NOMO-1 (cell line): ENCODE data around the gene LENG1.
"Not testable (repeated sequence)": the region's sequence is repeated elsewhere in the genome, so short reads cannot be mapped to it uniquely, and the experiment has no call there.

ENCODE experiments used
- DNase-seq, 2 experiments: peaks; one replicate each; lab custom pipeline; 2025; ENCODE audit not compliant: unreplicated experiment in 2 of 2; lab: John Stamatoyannopoulos, UW

LENG1 gene

GRCh38 chr19:54159352-54160181 lies at the start of gene LENG1:
LENG1 (minus strand) TSS chr19:54159721; CDS start chr19:54159695, 26 bp downstream.
- peak; percentile 100 for DNase-seq

- no peak for DNase-seq
Measured at GRCh38 chr19:54208784-54209057, 49.2 kb upstream of the LENG1 start.

DNA sequence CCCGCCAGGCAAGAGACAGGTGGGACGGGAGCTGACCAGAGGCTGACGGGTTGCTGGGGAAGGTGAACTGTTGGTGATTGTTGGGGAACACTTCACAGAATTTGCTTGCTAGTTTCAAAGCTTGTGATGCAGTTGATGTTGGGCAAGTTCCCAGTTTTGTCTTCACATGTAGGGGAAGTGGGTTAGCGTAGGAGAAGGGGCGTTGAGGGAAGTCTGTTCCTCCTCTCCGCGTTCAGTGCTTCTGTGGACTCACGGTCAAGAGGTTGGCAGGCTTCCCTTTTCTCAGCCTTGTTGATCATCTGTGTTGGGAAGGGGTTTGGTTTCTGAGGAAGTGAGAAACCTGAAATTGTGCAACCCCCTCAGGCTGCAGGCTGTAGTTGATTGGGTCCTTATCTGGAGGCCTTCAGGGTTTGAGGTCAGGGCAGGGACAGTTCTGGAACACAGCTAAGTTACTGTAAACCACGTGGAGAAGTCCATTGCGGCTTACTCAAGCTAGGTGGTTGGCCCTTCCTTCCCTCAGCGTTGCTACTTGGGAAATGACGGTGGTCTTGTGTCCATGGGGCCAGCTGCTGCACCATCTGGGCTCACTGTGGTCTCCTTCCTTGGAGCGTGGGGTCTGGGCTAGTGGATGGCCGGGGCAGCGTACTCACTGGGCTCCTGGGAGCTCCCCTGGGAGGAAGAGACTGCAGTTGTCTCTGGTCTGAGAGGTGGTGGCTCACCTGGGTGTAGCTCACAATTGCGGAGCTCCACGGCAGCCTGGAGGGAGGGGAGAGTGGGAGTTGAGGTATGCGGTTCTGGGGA lies 48.7 kb upstream of the LENG1 start:
- DNase-seq, result peak; percentile 97 to 100

GRCh38 chr19:54207676-54207982 lies 48.1 kb upstream of the LENG1 start:
- DNase-seq, result peak in 1 of 2 experiments; percentile 50

GRCh38 chr19:54207193-54207592 lies 47.7 kb upstream of the LENG1 start:
- not testable (repeated sequence) for DNase-seq

DNA sequence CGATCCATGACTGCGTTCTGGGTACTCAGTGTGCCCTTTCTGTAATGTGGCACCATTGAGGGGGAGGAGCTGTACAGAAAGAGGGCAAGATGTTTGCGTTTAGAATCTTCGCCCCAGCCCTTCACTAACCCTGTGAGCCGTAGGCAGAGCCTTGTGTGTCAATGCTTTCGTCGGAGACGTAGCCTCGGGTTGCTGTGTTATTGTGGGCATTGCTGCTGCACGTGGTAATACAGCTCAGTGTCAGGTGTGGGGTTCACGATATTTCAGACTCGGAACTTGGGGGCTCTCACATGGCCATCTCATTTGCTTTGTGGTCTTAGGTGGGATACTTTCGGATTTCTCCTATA lies 47.3 kb upstream of the LENG1 start:
- no peak for DNase-seq

DNA sequence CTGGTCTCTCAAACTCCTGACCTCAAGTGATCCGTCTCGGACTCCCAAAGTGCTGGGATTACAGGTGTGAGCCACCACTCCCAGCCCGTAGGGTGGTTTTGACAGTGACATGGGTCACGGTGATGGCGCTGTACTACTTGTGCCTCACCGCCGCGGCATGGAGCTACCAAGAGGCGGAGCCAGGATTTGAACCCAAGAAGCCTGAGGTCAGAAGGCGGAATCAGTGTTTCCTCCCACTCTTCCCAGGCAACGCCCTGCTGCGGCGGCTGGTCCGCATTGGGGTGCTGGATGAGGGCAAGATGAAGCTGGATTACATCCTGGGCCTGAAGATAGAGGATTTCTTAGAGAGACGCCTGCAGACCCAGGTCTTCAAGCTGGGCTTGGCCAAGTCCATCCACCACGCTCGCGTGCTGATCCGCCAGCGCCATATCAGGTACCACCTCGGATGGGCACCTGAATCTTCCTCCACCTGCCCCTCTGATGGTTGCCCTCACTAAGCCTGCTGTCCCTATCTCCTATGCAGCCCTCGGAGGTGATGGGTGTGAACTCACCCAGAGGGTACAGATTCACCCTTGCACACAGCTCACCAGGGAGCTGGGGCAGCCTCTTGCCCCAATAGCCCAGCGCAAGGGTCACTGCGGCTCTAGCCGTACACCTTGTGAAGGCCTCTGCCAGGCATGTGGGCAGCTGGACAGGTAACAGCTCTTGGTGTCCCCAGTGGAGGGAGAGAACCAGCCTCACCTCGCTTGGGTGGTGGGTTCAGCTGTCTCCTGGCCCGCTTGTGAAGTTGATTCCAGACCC lies 46.7 kb upstream of the LENG1 start:
- no peak for DNase-seq

DNA sequence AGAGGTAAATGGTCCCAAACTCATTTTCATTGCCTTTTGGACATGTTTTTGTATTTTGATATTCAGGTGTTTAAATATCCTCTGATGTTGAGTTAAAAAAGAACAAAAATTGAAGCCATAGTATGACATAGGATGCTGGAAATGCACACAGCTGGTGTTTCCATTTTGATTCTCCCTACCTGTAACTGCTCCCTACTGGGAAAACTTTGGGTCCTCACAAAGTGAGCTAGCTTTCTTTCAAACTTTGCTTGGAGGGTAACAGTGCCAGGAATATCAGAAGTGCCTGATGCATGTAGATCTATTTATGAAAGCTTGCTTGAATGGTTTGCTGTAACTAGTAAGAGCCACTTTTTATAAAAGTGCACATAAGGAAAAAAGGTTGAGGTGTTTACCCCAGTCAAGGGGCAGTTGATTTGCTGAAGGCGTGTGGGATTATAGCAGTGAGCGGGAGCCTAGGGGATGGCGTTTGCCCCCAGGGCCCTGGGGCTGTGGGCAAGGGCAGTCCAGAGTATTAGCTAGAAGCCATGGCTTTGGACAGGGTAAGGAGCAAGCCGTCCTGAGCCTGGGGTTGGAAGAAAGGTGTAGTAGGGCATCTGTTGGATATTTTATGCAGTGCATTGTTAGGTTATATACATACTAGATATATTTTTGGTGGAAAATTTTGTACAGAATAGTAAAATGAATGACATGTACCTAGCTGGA lies 45.4 kb upstream of the LENG1 start:
- no peak for DNase-seq

GRCh38 chr19:54203151-54203611 lies 43.7 kb upstream of the LENG1 start:
- DNase-seq, result no peak

GRCh38 chr19:54201980-54202379 lies 42.5 kb upstream of the LENG1 start:
- peak in 1 of 2 experiments; percentile 17 for DNase-seq

GRCh38 chr19:54201172-54201701 lies 41.7 kb upstream of the LENG1 start:
- no peak for DNase-seq

DNA sequence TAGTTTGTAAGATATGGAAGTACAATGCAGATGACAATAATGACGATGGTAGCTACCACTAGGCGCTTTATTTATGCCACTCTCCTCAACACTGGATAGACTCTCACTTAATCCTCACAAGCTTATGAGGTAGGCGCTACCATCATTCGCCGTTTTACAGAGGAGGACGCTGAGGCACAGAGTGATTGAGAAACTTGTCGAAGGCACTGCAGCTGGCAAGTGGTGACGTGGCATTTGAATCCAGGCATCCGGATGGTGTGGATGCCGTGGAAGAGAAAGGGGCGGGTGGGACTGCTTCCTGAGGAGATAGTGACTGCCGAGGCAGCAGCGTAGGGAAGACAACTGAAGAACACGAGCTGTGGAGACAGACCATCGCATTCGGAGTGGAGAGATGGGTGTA lies 39.9 kb upstream of the LENG1 start:
- DNase-seq, result no peak

DNA sequence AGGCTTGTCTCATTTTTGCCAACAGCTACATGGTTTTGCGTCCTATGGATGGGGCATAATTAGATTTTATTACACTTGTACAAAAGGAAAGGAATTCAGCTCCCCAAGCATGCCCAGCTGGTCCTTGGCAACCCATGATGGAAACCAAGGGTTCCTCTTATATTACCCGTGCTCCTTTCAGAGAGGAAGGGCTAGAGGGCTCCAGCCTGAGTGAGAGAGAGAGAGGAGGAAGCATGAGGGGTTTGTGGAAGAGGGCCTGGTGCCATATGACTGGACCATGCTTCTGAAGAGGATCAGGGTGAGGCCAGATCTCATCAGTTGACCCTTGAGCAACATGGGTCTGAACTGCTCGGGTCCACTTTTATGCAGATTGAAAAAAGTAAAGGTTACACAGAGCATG lies 37.6 kb upstream of the LENG1 start:
- no peak for DNase-seq

GRCh38 chr19:54196536-54196935 lies 37.0 kb upstream of the LENG1 start:
- DNase-seq, result no peak

DNA sequence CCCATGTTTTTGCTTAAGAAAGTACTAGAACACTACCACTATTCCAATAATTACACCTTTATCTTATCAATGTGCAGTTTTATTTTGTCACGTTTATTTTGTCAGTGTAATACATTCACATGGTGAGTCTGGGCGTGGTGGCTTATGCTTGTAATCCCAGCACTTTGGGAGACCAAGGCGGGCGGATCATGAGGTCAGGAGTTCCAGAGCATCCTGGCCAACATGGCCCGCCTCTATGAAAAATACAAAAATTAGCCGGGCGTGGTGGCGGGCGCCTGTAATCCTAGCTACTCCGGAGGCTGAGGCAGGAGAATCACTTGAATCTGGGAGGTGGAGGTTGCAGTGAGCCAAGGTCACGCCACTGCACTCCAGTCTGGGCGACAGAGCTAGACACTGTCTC lies 34.9 kb upstream of the LENG1 start:
- DNase-seq, result not testable (repeated sequence)

DNA sequence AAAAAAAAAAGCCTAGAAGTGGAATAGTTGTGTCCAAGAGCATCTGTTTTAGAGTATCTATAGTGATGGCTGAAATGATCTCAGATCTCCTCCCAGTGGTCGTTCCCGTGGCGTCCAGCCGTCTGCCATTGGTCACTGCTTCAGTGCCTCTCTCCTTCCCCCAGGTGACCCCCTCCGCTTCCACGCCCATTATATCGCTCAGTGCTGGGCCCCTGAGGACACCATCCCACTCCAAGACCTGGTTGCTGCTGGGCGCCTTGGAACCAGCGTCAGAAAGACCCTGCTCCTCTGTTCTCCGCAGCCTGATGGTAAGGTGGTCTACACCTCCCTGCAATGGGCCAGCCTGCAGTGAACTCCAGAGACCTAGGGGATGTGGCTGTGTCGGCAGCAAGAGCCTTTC lies 33.5 kb upstream of the LENG1 start:
- DNase-seq, result no peak

- no peak for DNase-seq
Measured at GRCh38 chr19:54191811-54192453, 32.4 kb upstream of the LENG1 start.

GRCh38 chr19:54191011-54191810 lies 31.7 kb upstream of the LENG1 start, which contains the start of gene TSEN34:
TSEN34 (plus strand) TSS chr19:54191308; CDS start chr19:54191365, 57 bp downstream.
- DNase-seq, result peak; percentile 86 to 88

- peak; percentile 99 to 100 for DNase-seq
Measured at GRCh38 chr19:54190503-54191010, 31.0 kb upstream of the LENG1 start.
